ENCODE results near the gene PALMD.

PALMD gene

GRCh38 chr1:99704356-99704816 lies 58.5 kb downstream of the PALMD start:
- Histone ChIP-seq H3K4me1 (ENCODE audit: insufficient read depth, low read length, poor library complexity, severe bottlenecking) (no peaks in the 10 kb centered on the region), H3K27me3 (ENCODE audit: insufficient read depth, low read length, poor library complexity, severe bottlenecking) (no peaks in the 10 kb centered on the region), H3K36me3 (ENCODE audit: insufficient read depth, low read length) (no peaks in the 10 kb centered on the region; the same call in 1 of the 2 replicates), H4K20me1 (ENCODE audit: insufficient read depth, low read length, poor library complexity, severe bottlenecking) (no peaks in the 10 kb centered on the region), H3K9me3 (ENCODE audit: insufficient read depth, low read depth, low read length) (no peaks in the 10 kb centered on the region), H3K4me3 (ENCODE audit: low read length, poor library complexity, severe bottlenecking) (no peak overlapping the region), H3K9me2 (replicated peaks; ENCODE audit: low read depth, low read length) (no peaks in the 10 kb centered on the region), H3K9ac (ENCODE audit: low read depth, low read length, poor library complexity, severe bottlenecking) (no peak overlapping the region), H2AFZ (ENCODE audit: low read length) (no peak overlapping the region), H3F3A (ENCODE audit: low read depth) (no peaks in the 10 kb centered on the region), H3K4me2 (ENCODE audit: low read depth, low read length, poor library complexity, severe bottlenecking) (no peak overlapping the region), H3K79me2 (ENCODE audit: insufficient read depth, low read length) (no peaks in the 10 kb centered on the region)
- TF ChIP-seq CTCF (conservative IDR thresholded peaks at IDR 0.05; ENCODE audit: low read length) (no peak), EZH2phosphoT487 (IDR thresholded peaks at IDR 0.05; ENCODE audit: borderline replicate concordance) (no peak)

DNA sequence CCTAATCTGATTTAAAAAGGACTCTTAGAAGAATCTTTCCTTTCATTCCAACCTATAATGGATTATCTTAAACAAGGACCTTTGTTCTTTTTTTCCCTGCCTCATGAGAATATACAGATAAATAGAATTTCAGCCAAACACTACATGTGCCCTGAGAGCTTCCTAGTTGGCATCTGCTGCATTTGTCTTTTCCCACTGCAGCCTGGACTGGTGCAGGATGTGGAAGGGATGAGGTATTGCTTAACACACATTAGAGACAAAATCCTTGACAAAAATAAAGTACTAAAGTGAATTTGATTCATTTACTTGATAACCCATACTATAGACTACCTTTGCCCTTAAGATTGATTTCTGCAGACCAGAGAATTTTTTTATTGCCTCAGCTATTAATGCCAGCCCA lies 59.5 kb downstream of the PALMD start:
- no peaks in the 10 kb centered on the region for H3K9me2 ChIP-seq (replicated peaks; ENCODE audit: low read depth, low read length)
- no peak overlapping the region for H3K4me2 ChIP-seq (ENCODE audit: low read depth, low read length, poor library complexity, severe bottlenecking)
- TF ChIP-seq EZH2phosphoT487 (IDR thresholded peaks at IDR 0.05; ENCODE audit: borderline replicate concordance) = no peak
- TF ChIP-seq CTCF (conservative IDR thresholded peaks at IDR 0.05; ENCODE audit: low read length) = no peak
- H3K9me3 ChIP-seq (ENCODE audit: insufficient read depth, low read depth, low read length) = no peaks in the 10 kb centered on the region
- H3K27me3 ChIP-seq (ENCODE audit: insufficient read depth, low read length, poor library complexity, severe bottlenecking) = no peaks in the 10 kb centered on the region
- H3K36me3 ChIP-seq (ENCODE audit: insufficient read depth, low read length) = no peaks in the 10 kb centered on the region; the same call in 1 of the 2 replicates
- H3K79me2 ChIP-seq (ENCODE audit: insufficient read depth, low read length) = no peaks in the 10 kb centered on the region
- no peak overlapping the region for H3K9ac ChIP-seq (ENCODE audit: low read depth, low read length, poor library complexity, severe bottlenecking)
- H3K4me3 ChIP-seq (ENCODE audit: low read length, poor library complexity, severe bottlenecking) = no peak overlapping the region
- no peaks in the 10 kb centered on the region for H4K20me1 ChIP-seq (ENCODE audit: insufficient read depth, low read length, poor library complexity, severe bottlenecking)
- no peak overlapping the region for H2AFZ ChIP-seq (ENCODE audit: low read length)
- no peaks in the 10 kb centered on the region for H3F3A ChIP-seq (ENCODE audit: low read depth)
- no peaks in the 10 kb centered on the region for H3K4me1 ChIP-seq (ENCODE audit: insufficient read depth, low read length, poor library complexity, severe bottlenecking)

DNA sequence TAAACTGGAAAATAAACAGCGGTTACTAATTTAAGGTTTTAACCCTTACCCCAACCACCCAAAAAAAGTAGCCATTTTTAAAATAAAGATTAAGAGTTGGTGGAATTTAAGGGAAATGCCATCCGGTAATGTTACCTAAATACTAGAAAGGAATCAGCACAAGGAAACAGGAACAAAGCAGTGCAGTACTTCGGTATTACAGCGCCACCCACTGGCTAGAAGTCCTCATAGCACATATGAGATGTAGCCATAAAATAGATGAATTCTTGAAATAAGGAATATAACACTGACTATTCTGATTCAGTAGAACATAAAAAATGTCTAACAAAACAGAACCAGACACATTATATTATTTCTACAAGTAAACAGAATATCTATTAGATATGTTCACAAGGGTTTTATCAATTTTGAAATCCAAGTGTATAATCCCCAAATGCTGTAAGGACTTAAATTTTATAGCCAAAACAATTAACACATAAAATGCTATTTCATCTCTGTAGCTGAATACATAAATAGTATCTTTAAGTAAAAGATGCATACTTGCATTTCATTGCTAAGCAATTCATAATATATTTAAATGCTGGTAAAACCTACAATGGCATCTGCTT lies 61.7 kb downstream of the PALMD start:
- no peaks in the 10 kb centered on the region for H3K4me1 ChIP-seq (ENCODE audit: insufficient read depth, low read length, poor library complexity, severe bottlenecking)
- no peaks in the 10 kb centered on the region for H3K79me2 ChIP-seq (ENCODE audit: insufficient read depth, low read length)
- no peaks in the 10 kb centered on the region for H3K27me3 ChIP-seq (ENCODE audit: insufficient read depth, low read length, poor library complexity, severe bottlenecking)
- no peak overlapping the region for H3K4me3 ChIP-seq (ENCODE audit: low read length, poor library complexity, severe bottlenecking)
- TF ChIP-seq EZH2phosphoT487 (IDR thresholded peaks at IDR 0.05; ENCODE audit: borderline replicate concordance) (no peak), CTCF (conservative IDR thresholded peaks at IDR 0.05; ENCODE audit: low read length) (peak; percentile 98)
- no peaks in the 10 kb centered on the region for H4K20me1 ChIP-seq (ENCODE audit: insufficient read depth, low read length, poor library complexity, severe bottlenecking)
- no peaks in the 10 kb centered on the region for H3F3A ChIP-seq (ENCODE audit: low read depth)
- no peak overlapping the region for H2AFZ ChIP-seq (ENCODE audit: low read length)
- no peak overlapping the region for H3K9ac ChIP-seq (ENCODE audit: low read depth, low read length, poor library complexity, severe bottlenecking)
- no peaks in the 10 kb centered on the region; the same call in 1 of the 2 replicates for H3K36me3 ChIP-seq (ENCODE audit: insufficient read depth, low read length)
- no peak overlapping the region for H3K4me2 ChIP-seq (ENCODE audit: low read depth, low read length, poor library complexity, severe bottlenecking)
- H3K9me2 ChIP-seq (replicated peaks; ENCODE audit: low read depth, low read length) = no peaks in the 10 kb centered on the region
- H3K9me3 ChIP-seq (ENCODE audit: insufficient read depth, low read depth, low read length) = no peaks in the 10 kb centered on the region
